ENCODE measurements around the gene RNF112.

- TF ChIP-seq CTCF (IDR thresholded peaks at IDR 0.05) (no peak), POLR2A (IDR thresholded peaks at IDR 0.05) (no peak), EP300 (IDR thresholded peaks at IDR 0.05) (no peak)
Measured at GRCh38 chr17:19391432-19391831, 19.6 kb upstream of the RNF112 start.

Measured in tibial nerve (tissue), 4 donors.